CD4-positive, alpha-beta T cell (primary cell): ENCODE measurements around the gene KCNJ13. TPM values are rescaled to one million over a fixed set of nuclear protein-coding genes. Genes with fewer than 3 reads are reported as not detected.

Source experiments
- ATAC-seq: fragments of 200-7000 bp; cut with Tn5 transposase; one replicate; pipeline ENCODE4 v1.10.0; 2022; ENCODE audit warnings: mild to moderate bottlenecking; ENCODE audit not compliant: poor library complexity
- CTCF ChIA-PET: fragments of 350-600 bp; sonication (Branson Sonifier 250); formaldehyde crosslinking; loops from one replicate; lab custom pipeline; 2021; ENCODE audit warnings: antibody characterized with exemption, inconsistent platforms; lab: Charles Lee
- POLR2A ChIA-PET: fragments of 350-600 bp; sonication (Branson Sonifier 250); formaldehyde crosslinking; loops from one replicate; lab custom pipeline; 2021; ENCODE audit warnings: antibody characterized with exemption, inconsistent platforms; lab: Charles Lee
- DNase-seq, 14 experiments: peaks; one replicate each; pipeline ENCODE4 v3.0.0-alpha.2; 2013 to 2020; ENCODE audit warnings: mixed read lengths in 2 of 14
- H3K27ac ChIP-seq, 2 donors: one replicate each; pipeline versions ENCODE4 v1.5.1 to v1.7.0; 2013; ENCODE audit warnings: low read length in 2 of 2, low read depth in 1 of 2, mild to moderate bottlenecking in 1 of 2
- H3K27me3 ChIP-seq, 2 experiments: 1 replicate in 1 of 2; 2 replicates in 1 of 2; pipeline versions ENCODE4 v1.6.1 to v1.7.0; 2013; ENCODE audit warnings: low read length in 2 of 2, control low read depth in 1 of 2, mild to moderate bottlenecking in 1 of 2, moderate library complexity in 1 of 2; ENCODE audit not compliant: insufficient read depth in 2 of 2, control insufficient read depth in 1 of 2
- H3K36me3 ChIP-seq: one replicate; pipeline ENCODE4 v1.6.1; 2013; ENCODE audit warnings: low read length, control low read depth; ENCODE audit not compliant: insufficient read depth
- H3K4me1 ChIP-seq: one replicate; pipeline ENCODE4 v1.6.1; 2013; ENCODE audit warnings: low read length, control low read depth; ENCODE audit not compliant: insufficient read depth
- H3K4me3 ChIP-seq: one replicate; pipeline ENCODE4 v1.5.1; 2013; ENCODE audit warnings: mild to moderate bottlenecking, low read length, moderate library complexity
- H3K9me3 ChIP-seq, 2 experiments: 1 replicate in 1 of 2; 2 replicates in 1 of 2; pipeline versions ENCODE4 v1.6.1 to v1.7.0; 2013; ENCODE audit warnings: low read length in 2 of 2, mild to moderate bottlenecking in 2 of 2, control low read depth in 1 of 2, moderate library complexity in 1 of 2; ENCODE audit not compliant: control insufficient read depth in 1 of 2, insufficient read depth in 1 of 2
- H3K27ac Mint-ChIP-seq: one replicate; pipeline ENCODE4 v1.8.0; 2020; ENCODE audit warnings: mixed read lengths
- H3K27me3 Mint-ChIP-seq: one replicate; pipeline ENCODE4 v1.8.0; 2021; ENCODE audit warnings: mixed read lengths
- H3K36me3 Mint-ChIP-seq: one replicate; pipeline ENCODE4 v1.8.0; 2021; ENCODE audit warnings: low read depth, mixed read lengths
- H3K4me1 Mint-ChIP-seq: one replicate; pipeline ENCODE4 v1.8.0; 2021; ENCODE audit warnings: low read depth, mixed read lengths
- H3K4me3 Mint-ChIP-seq: one replicate; pipeline ENCODE4 v1.8.0; 2020; ENCODE audit warnings: mild to moderate bottlenecking, mixed read lengths
- H3K9me3 Mint-ChIP-seq: one replicate; pipeline ENCODE4 v1.8.0; 2020; ENCODE audit warnings: mixed read lengths
- intact Hi-C, 2 experiments: fragments of 100-400 bp; cut with DNase I in 1 of 2; cut with micrococcal nuclease in 1 of 2; formaldehyde crosslinking; loops; one replicate each; pipeline versions ENCODE4 v1.15.1 to v1.9.0; 2023 to 2025; cut with DNase I, micrococcal nuclease
- total RNA-seq, 174 experiments: library from RNA in 2 of 174; stranded (reverse) in 2 of 174; gene quantifications; one replicate each; pipeline ENCODE4 v1.2.3 and lab custom pipeline; 2021 to 2026
- TF ChIP-seq, protein P1 (sequence below): fragments of 200-600 bp; IDR thresholded peaks from one replicate; pipeline ENCODE4 v1.8.0; 2022; ENCODE audit warnings: antibody characterized with exemption, mild to moderate bottlenecking

KCNJ13 gene
- total RNA-seq, 2 experiments from 2014 or later = not detected

GRCh38 chr2:232731470-232731869 is 44.9 kb downstream of the KCNJ13 start:
- Mint-ChIP-seq H3K4me1 (peaks cover 30% of the 10 kb centered on the region), H3K9me3 (no peaks in the 10 kb centered on the region), H3K27me3 (no peaks in the 10 kb centered on the region), H3K27ac (no peak overlapping the region), H3K36me3 (peaks cover 77% of the 10 kb centered on the region), H3K4me3 (no peak overlapping the region)
- ATAC-seq (no peak), DNase-seq (no peak)
- CTCF ChIA-PET = no interaction called here
- TF ChIP-seq, protein P1, sequence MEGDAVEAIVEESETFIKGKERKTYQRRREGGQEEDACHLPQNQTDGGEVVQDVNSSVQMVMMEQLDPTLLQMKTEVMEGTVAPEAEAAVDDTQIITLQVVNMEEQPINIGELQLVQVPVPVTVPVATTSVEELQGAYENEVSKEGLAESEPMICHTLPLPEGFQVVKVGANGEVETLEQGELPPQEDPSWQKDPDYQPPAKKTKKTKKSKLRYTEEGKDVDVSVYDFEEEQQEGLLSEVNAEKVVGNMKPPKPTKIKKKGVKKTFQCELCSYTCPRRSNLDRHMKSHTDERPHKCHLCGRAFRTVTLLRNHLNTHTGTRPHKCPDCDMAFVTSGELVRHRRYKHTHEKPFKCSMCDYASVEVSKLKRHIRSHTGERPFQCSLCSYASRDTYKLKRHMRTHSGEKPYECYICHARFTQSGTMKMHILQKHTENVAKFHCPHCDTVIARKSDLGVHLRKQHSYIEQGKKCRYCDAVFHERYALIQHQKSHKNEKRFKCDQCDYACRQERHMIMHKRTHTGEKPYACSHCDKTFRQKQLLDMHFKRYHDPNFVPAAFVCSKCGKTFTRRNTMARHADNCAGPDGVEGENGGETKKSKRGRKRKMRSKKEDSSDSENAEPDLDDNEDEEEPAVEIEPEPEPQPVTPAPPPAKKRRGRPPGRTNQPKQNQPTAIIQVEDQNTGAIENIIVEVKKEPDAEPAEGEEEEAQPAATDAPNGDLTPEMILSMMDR = no peak
- POLR2A ChIA-PET = no interaction called here
- no peaks in the 10 kb centered on the region for H3K27me3 ChIP-seq
- no peaks in the 10 kb centered on the region for H3K4me1 ChIP-seq
- H3K9me3 ChIP-seq = no peaks in the 10 kb centered on the region
- H3K36me3 ChIP-seq = peaks cover 57% of the 10 kb centered on the region
- no peak overlapping the region for H3K4me3 ChIP-seq
- H3K27ac ChIP-seq = no peak overlapping the region
- intact Hi-C loops = no loop called here

- Histone ChIP-seq H3K27ac (no peak overlapping the region), H3K4me3 (no peak overlapping the region), H3K4me1 (no peaks in the 10 kb centered on the region), H3K27me3 (no peaks in the 10 kb centered on the region), H3K36me3 (peaks cover 59% of the 10 kb centered on the region), H3K9me3 (no peaks in the 10 kb centered on the region)
- no peak overlapping the region for H3K27ac Mint-ChIP-seq
- peaks cover 80% of the 10 kb centered on the region for H3K36me3 Mint-ChIP-seq
- ATAC-seq = no peak
- no peak overlapping the region for H3K4me3 Mint-ChIP-seq
- no peaks in the 10 kb centered on the region for H3K27me3 Mint-ChIP-seq
- TF ChIP-seq, protein P1 = no peak
- no peak for DNase-seq
- intact Hi-C loops = no loop called here
- H3K4me1 Mint-ChIP-seq = peaks cover 30% of the 10 kb centered on the region
- H3K9me3 Mint-ChIP-seq = no peaks in the 10 kb centered on the region
- CTCF ChIA-PET = no interaction called here
- POLR2A ChIA-PET = interaction anchor here (1.6 kb wide), 1 partner anchor 32 kb away, joined by 5 read pairs; the partner anchor contains the start of gene GIGYF2
These were observed 47.6 kb downstream of the KCNJ13 start for GRCh38 chr2:232728785-232729184.

DNA sequence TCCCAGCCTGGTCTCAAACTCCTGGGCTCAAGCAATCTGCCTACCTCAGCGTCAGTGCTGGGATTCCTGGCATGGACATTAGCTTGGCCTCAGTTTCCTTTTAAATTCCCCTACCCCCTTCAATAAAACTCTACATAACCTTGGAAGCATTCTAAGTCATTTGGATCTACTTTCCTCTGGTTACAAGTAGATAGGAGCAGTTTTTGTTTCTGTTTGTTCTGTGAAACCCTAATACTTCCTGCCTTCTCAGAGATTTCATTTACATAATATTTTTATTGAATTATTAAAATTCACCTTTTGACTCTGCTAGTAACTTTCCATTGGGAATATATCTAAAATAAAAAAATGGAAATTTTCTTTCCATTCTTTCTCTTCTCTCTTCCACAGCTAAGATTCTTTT is 53.3 kb downstream of the KCNJ13 start:
- no peak overlapping the region for H3K27ac ChIP-seq
- CTCF ChIA-PET = no interaction called here

More for the DNA sequence above, 53.3 kb downstream of the KCNJ13 start:
- no peak for DNase-seq
- no peaks in the 10 kb centered on the region for H3K27me3 Mint-ChIP-seq
- H3K36me3 ChIP-seq = peaks cover 65% of the 10 kb centered on the region
- peaks cover 44% of the 10 kb centered on the region for H3K4me1 Mint-ChIP-seq
- no peak overlapping the region for H3K4me3 ChIP-seq
- intact Hi-C loops = no loop called here
- peaks cover 85% of the 10 kb centered on the region for H3K36me3 Mint-ChIP-seq
- H3K27ac Mint-ChIP-seq = no peak overlapping the region
- ATAC-seq = no peak
- POLR2A ChIA-PET = interaction anchor here (0.6 to 0.7 kb wide), 2 partner anchors 29 to 106 kb away, joined by 3 read pairs; no protein-coding TSS in a partner anchor
- TF ChIP-seq, protein P1 = no peak
- peaks cover 7% of the 10 kb centered on the region for H3K4me1 ChIP-seq
- H3K9me3 ChIP-seq = no peaks in the 10 kb centered on the region
- H3K9me3 Mint-ChIP-seq = peaks cover 2% of the 10 kb centered on the region
- H3K27me3 ChIP-seq = no peaks in the 10 kb centered on the region
- H3K4me3 Mint-ChIP-seq = no peak overlapping the region
